ENCODE measurements around the gene SEC61A1.

SEC61A1 gene

DNA sequence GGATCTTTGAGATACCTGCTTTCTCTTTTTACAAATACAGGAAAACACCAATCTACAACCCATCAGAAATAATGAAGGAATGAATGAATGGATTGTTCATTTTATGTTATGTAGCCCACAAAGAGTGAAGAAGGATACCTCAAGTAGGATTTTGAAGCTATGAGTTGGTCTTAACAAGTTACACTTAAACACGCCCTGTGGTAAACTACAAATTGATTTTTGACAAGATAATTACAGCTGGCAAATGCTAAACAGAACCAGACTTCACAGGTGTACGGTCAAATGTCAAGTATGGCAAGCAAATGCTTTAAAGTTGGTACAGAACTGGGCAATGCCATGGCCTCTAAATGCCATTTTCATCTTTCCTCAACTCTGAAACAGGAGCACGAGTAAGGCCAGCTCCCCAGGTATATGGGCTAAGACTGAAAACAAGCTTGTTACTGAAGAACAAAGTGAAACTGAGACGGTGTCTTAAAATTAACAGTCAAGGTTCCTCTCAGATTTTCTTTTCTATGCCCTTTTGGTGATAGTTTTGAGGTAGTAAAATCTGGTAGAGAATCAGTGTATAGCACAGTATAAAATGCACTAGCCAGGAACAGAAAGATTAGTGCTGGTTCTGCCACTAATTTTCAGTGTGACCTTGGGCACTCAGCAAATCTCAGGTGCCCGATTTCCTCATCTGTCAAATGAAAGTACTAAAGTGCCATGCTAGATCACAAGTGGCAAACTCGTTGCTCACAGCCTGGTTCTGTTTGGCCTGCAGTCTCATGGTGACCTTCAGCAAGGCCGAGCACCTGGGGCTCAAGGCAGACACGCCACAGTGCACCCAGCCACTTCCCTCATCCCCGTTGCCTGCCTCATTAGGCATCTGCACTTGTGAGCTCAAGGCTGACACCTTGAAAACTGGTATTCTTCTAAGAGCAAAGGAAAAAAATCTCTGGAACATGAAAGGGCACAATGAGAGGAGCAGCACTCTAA, 61.9 kb downstream of the SEC61A1 start:
- no peak for DNase-seq (ENCODE audit: low read depth)
